GM18511 (cell line): ENCODE results near the gene ERMARD.
"Not testable (repeated sequence)": the region's sequence is repeated elsewhere in the genome, so short reads cannot be mapped to it uniquely, and the experiment has no call there.

Experiments
- ATAC-seq: cut with Tn5 transposase; IDR thresholded peaks from one replicate; pipeline ENCODE4 v1.9.1; 2021; ENCODE audit warnings: mild to moderate bottlenecking, moderate library complexity; ENCODE audit not compliant: unreplicated experiment

The ERMARD gene

DNA sequence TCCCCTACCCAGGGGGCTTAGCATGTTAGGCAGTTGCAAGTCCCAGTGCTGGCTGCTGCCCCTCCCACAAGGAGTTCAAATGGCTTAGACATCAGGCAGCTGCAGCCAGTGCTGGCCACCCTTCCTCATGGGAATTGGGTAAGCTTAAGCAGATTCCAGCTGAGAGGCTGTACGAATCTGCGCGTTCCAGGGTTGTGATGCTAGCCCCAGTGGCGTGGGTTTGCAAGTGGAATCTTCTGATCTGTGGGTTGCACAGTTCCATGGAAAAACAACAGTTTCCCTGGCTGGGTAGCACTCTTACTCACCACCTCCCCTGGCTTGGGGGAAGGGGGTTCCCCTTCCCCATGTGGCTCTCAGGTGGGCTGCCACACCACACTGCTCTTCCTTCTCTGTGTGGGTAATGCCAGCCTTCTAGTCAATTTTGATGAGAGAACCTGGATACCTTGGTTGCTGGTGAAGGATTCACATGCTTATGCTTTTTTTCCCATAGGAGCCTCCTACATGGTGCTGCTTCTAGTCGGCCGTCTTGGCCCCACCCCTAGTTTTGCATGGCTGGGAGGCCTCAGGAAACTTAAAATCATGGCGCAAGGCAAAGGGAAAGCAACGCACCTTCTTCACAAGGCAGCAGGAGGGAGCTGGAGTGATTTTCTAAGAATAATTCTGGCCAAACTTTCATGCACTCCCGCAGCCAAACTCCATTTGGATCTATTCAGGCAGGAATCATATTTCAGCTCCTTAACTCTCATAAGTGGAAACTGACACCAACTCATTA lies 13.0 kb upstream of the ERMARD start:
- ATAC-seq: no peak

DNA sequence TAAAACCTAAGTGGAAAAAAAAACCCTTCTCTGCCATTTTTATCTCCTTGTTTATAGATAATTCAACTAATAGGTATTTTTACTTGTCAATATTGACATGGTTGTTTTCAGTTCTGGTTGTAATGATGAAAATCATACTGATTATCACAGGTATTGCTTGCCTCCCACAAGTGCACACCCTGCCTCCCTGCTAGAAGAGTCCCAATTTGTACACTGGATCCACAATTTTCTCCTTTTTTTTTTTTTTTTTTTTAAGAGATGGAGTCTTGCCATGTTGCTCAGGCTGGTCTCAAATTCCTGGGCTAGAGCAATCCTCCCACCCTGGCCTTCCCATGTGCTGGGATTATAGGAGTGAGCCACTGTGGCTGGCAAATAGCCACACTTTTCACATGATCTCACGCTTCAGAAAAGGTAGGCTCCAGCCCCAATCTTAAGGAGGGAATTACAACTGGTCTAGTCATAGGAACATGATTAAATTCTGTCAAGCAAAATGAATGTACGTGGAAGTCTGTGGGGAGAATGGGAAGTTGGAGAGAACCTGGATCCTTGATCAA lies 12.4 kb upstream of the ERMARD start:
- ATAC-seq: no peak

DNA sequence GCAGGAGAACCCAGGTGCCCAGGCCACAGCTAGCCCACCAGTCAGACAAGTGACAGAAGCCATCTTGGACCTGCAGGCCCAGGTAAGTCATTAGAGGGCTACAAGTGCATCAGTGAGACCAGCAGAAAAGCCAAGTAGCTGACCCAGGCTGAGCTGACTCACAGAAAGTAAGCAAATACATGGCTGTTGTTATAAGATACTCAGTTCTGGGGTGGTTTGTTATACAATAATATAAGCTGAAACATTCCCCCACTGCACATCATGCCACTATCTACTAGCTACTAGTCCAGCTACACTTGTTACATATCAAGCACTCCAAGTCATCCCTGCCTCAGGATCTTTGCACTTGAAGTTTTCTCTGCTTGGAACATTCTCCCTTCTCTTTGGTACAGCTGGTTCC lies 10.1 kb upstream of the ERMARD start:
- ATAC-seq: no peak

DNA sequence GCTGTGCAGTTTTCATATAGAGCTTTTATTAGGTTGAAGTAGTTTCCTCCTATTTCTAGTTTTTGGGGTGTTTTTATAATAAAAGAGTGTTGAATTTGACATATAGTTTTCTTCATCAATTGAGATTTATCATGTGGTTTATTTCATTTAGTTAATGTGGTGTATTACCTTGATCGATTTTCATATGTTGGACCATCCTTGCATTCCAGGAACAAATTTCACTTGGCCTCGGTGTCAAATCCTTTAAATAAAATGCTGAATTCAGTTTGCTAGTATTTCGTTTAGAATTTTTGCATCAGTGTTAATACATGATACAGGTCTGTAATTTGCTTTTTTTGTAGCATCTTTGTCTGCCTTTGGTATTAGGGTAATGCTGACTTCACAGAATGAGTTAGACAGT lies 6.0 kb upstream of the ERMARD start:
- ATAC-seq: no peak

DNA sequence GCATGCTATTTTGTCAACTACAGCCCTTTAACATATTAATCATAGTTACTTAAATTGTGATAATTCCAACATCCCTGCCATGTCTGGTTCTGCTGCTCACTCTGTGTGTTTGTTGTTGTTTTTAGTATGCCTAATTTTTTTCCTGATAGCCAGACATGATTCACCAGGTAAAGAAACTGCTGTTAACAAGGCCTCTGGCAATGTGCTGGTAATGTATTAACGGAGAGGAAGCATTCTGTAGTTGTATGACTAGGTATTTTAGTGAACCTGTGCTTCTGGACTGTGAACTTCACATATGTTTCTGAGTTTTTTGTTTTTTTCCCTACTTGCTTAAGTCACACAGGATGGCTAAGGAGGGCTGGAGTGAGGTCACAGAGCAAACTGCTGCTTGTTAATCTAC lies 4.9 kb upstream of the ERMARD start:
- no peak for ATAC-seq

DNA sequence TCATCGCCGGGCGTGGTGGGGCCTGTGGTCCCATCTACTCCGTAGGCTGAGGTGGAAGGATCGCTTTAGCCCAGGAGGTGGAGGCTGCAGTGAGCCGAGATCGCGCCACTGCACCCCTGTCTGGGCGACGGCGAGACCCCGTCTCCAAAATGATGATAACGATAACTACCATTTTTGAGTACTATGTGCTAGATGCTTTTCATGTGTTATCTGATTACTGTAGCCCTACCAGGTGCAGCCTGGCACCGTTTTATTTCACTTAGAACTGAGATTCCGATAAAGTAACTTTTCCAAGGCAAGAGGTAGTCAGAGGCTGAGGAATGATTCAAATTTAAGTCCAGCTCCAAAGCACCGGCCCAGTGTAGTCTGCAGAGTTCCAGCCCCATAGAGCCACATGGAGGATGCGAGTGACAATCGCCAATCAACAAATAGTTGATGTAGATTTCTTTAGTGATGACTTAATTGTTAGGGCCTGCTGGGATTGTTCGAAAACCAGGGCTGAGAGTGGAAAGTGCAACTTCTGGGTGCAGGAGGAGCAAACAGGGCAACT lies 727 bp downstream of the ERMARD start:
- no peak for ATAC-seq

DNA sequence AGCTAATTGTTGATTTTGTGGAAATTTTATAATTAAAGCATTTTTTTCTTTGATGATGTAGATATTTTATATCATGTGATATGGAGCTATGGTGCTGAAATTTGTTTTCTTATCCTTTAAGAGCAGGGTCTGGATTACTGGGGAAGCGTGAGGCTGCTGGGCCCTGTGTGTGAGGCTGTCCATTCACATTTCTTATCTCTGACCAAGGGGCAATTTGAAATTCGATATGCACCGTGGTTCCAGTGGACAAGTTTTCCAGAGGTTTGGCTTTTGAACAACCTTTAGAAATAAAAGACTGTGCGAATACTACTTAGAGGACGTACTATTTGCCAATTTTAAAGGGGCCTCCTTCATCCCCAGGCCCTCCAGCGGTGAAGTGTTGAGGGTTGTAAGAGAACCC lies 3.7 kb downstream of the ERMARD start:
- ATAC-seq: no peak

DNA sequence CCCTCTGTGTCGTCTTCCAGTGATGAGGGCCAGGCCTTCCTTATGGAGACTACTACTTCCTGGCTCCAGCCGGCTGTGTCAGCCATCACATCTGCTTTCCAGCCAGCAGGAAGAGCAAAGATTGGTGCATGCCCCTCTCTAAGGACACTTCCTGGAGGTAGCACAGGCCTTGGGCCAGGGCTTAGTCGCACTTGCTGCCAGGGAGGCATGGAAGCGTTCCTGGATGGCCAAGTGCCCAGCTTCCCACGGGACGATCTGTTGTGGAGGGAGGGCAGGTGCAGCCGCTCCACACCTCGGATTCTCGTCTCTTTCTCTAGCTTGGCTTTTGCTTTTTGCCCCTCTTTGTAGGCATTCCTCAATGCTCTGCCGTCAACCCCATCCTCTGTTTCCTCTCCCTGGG lies 11.9 kb downstream of the ERMARD start:
- no peak for ATAC-seq

DNA sequence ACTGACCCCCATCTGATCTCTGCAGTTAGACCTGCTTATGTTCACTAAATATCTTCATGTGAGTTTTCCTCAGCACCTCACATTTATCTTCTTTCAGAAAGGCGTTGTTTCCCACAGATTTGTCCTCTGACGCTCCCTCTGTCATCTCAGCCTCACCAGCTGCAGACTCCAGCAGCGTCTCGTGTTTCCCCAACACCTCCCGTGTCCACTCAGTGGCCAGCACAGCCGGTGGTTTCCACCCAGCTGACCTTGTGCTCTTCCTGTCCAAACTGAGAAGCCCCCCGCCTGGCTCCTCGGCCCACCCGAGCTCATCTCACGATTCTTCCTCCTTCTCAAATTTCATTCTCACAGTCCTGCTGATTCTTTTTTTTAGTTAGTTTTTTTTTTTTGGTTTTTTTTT lies 12.5 kb downstream of the ERMARD start:
- no peak for ATAC-seq

DNA sequence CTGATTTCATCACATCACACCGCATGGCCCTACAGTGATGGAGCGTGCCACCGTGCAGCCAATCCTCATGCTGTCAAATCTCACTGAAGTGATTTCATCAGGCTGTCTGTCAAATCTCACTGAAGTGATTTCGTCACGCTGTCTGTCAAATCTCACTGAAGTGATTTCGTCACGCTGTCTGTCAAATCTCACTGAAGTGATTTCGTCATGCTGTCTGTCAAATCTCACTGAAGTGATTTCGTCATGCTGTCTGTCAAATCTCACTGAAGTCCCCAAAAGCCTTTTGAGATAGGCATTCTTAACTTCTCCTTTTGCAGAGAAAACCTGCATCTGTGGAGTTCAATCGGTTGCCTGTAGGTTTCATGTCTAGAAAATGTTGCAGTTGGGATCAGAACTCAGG lies 14.4 kb downstream of the ERMARD start:
- ATAC-seq: not testable (repeated sequence)

DNA sequence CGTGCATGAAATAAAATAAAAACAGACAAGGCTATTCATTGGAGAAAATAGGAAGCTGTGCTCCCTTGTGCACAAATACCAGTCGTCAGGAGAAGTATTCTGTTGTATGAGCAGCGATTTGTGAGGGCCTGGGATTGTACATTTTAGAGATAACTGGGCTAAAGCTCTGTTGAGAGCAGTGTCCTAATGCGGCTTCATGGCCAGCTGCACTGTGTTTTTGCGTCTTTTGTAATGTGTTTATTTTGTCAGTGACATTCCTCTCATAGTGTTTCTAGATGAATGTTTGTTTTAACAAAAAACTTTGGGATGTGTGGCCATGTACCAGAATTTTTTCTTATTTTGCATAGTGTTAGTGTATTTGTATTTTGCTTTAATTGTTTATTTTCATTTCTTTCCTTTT lies 14.8 kb downstream of the ERMARD start:
- ATAC-seq: no peak

DNA sequence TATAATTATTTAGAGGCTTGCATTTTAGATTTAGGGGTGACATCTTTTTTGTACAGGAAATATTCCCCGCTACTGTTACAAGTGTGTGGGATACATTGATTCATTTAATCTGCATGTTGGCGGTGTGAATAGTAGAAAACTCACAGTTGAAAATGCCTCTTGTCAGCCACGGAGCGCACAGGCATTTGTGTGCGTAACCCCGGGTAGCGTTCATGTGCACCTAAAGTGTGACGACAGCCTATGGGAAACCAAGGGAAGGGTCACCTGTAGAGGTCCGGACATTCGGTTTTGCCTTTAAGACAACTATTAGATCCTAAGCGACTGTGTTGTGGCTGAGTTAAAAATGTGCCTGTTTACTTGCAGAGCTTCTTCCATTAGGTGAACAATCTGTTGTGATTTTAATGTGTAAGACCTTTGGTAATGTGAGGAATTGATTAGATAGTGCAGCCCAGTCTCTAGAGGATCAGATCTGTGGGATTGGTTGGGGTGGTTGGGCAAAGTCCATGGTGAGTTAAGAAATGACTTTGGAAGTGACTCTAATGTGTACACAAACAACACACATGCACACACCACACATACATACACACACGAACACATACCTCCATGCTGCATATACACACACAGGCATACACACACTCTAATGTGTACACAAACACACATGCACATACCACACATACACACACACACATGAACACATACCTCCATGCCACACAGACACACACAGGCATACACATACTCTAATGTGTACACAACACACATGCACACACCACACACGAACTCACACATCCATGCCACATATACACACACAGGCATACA lies 15.7 kb downstream of the ERMARD start:
- ATAC-seq: no peak

DNA sequence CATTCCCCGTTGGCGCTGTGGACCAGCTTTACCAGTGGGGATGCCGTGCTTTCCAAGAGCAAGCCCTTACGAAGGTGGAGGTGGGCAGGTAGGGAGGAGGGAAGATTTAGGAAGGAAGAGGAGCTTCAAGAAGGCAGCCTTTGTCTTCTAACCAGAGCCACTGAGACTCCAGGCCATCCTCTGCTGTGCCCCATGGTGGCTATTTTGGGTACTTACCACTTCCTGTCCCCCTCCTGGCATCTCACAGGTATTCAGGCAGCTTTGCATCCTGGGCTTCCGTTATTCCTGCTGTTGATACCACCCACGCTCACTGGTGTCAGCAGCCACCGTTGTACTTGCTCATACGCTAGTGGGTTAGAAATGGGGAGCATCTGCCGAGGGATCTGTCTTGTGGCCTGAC lies 22.9 kb downstream of the ERMARD start:
- no peak for ATAC-seq

DNA sequence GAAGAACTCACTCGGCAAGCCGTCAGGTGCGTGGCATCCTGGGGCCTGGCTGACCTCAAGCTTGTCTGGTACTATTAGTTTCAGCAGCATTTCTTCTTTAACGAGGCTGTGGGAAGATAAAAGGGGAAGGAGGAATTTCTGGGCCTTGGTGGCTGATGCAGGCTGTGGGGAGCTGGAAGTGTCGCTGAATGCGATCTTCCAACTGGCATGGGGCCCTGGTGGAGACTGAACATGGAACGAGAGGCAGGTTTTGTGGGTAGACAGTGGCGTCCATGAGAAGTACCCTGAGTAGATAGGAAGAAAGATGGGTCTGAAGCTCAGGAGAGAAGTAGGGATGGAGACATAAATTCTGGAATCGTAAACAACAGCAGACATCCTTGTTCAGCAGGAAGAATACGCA lies 23.9 kb downstream of the ERMARD start:
- ATAC-seq: no peak

DNA sequence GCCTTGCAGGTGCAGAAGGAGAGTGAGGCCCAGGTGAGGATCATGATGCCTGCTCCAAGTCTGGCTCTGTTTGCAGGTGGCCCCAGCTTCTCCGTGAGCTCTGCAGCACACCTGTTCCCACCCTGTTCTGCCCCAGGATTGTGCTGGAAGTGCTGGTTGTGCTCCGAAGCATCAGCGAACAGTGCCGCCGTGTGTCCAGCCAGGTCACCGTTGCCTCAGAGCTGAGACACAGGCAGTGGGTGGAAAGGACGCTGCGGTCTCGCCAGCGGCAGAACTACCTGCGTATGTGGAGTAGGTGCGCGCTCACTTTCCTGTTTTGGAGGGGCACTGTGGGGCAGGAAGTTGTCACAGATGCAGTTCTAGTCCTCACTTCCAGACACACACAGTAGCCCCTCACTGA lies 25.0 kb downstream of the ERMARD start:
- no peak for ATAC-seq

DNA sequence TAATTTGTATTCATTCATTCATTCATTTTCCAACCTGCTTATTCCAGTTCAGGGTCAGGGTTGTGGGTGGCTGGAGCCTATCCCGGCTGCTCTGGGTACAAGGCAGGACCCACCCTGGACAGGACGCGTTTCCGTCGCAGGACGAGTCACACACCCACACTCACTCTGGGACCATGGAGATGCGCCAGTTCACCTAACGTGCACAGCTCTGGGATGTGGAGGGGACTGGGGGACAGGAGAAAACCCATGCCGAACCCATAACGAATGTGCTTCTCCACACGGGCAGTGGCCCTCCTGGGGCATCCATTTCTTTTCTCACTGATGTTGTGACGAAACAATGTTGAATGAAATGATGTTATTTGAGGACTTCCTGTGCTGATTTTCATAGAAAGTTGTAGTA lies 26.5 kb downstream of the ERMARD start:
- no peak for ATAC-seq

DNA sequence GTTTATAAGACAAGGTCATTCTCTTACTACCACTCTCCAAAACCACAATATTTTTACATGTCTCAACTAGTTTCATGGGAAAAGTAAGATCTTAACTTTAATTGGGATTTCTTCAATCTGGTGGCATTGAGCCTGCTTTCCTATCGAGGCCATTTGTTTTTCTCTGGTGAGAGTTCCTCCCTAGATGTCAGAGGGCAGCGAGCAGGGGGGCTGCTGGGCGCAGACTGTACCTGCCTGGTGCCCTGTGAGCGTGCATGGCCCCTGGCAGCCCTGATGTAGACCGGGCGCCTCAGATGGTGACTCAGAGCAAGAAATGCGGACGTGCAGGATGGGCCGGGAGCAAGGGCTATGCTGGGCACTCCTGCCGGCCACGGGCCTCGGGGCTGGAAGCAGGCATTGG lies 27.2 kb downstream of the ERMARD start:
- no peak for ATAC-seq

DNA sequence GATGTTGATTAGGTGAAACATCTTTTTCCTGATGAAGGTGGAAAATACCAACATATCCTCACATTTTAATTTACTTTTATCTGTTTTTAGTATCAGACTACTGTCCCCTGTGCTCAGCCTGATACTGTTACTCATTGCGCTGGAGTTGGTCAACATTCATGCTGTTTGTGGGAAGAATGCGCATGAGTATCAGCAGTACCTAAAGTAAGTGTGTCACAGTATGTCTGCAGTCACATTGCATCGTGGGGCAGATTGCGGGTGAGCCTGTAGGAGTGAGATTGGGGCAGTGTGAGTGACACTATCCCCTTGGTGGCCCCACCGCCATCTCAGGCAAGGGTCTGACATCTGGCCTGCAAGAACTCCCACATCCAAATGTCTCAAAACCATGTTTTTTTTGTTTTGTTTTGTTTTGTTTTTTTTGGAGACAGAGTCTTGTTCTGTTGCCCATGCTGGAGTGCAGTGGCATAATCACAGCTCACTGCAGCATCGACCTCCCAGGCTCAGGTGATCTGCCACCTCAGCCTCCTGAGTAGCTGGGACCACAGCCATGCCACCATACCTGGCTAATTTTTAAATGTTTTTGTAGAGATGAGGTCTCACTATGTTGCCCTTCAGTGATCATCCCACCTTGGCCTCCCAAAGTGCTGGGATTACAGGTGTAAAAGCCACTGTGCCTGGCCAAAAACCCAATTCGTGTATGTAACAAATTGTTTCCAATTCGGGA lies 27.8 kb downstream of the ERMARD start:
- ATAC-seq: no peak

DNA sequence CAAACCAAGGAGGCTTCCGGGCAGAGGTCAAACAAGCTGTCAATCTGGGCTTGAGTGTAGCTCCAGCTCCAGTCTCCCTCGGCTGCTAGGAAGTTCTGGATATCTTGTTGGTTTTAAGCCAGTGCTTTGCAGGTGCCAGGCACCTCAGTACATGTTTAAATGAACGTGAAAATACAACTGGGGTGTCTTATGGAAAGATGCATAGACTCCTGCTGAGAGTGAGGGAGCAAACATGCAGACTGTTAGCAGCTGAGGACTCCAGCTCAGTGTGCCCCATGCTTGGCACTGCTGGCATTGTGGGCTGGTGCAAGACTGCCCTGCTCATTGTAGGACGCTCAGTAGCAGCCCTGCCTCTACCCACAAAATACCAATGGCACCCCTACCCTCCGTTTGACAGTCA lies 28.5 kb downstream of the ERMARD start:
- ATAC-seq: no peak

DNA sequence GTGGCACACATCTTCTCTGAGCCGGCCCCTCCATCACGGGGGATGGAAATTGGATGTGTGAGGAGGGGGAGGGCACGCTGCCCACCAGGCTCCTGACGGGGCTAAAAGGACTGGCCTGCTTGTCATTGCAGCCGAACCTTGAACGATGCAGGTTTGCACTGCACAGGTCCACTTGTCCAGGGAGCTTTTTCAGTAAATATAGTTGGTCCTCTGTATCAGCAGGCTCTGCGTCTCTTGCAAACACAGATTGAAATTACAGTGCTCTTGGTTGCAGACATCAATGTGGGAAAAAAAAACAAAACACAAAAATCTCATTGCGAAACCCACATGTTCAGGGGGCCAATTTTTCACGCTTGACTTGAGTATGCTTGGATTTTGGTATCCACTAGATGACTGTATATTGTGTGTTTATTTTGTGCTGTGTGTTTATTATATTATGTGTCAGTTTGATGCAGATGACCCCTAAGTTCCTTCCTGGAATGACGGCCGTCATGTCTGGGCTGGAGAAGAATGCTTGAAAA lies 29.2 kb downstream of the ERMARD start:
- no peak for ATAC-seq

DNA sequence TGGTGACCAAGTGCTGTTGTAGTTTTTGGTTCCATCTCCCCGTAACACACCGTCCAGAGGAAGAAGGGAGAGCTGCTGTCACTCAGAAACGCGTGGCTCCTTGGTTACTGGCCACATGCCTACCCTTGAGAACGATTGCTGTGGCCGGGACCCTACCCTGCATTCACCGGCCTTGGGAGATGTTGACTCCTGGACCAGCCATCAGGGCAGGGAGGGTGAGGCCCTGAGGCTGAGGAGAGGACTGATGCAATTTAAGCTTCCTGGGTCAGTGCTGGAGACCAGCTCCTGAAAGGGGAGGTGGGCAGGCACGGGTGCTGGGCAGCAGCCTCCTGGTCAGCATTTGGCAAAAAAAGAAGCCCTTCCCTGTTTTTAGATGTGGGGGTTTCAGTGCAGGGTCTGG lies 31.5 kb downstream of the ERMARD start:
- no peak for ATAC-seq
